ENCODE data around the gene PTCD3. TPM values are rescaled to one million over a fixed set of nuclear protein-coding genes. Genes with fewer than 3 reads are reported as not detected.

Gene PTCD3
- total RNA-seq, 2 donors from 2014 or later, result 70.7 to 129 TPM

- no peak for ATAC-seq (ENCODE audit: insufficient number of reproducible peaks, low FRiP score, low read depth)
- no peak for TF ChIP-seq CTCF (IDR thresholded peaks at IDR 0.05)
- no peak overlapping the region for H3K27ac ChIP-seq
- no peaks in the 10 kb centered on the region for H3K9me3 ChIP-seq
- no peak for DNase-seq (ENCODE audit: low spot score)
- no peak overlapping the region for H3K4me3 ChIP-seq
- no peaks in the 10 kb centered on the region for H3K27me3 ChIP-seq (replicated peaks; ENCODE audit: insufficient read depth)
- peaks cover 8 to 21% of the 10 kb centered on the region in 2 donors for H3K4me1 ChIP-seq (ENCODE audit: control insufficient read depth in 1 of 2, low read depth in 2 of 2)
- peaks cover 69% of the 10 kb centered on the region for H3K36me3 ChIP-seq
These were observed 12.1 kb downstream of the PTCD3 start for GRCh38 chr2:86118130-86118529.

- no peaks in the 10 kb centered on the region for H3K9me3 ChIP-seq
- no peak overlapping the region for H3K4me3 ChIP-seq
- DNase-seq (ENCODE audit: low spot score) (no peak), ATAC-seq (ENCODE audit: insufficient number of reproducible peaks, low FRiP score, low read depth) (no peak)
- H3K27ac ChIP-seq, result no peak overlapping the region
- peaks cover 90% of the 10 kb centered on the region for H3K36me3 ChIP-seq
- TF ChIP-seq CTCF (IDR thresholded peaks at IDR 0.05), result no peak
- no peaks in the 10 kb centered on the region for H3K4me1 ChIP-seq (ENCODE audit: control insufficient read depth in 1 of 2, low read depth in 2 of 2)
- H3K27me3 ChIP-seq (replicated peaks; ENCODE audit: insufficient read depth), result no peaks in the 10 kb centered on the region
These were observed 17.4 kb downstream of the PTCD3 start for GRCh38 chr2:86123328-86123925.

GRCh38 chr2:86124683-86125082 lies 18.6 kb downstream of the PTCD3 start:
- Histone ChIP-seq H3K9me3 (no peaks in the 10 kb centered on the region), H3K4me3 (no peak overlapping the region), H3K27ac (no peak overlapping the region), H3K4me1 (ENCODE audit: control insufficient read depth in 1 of 2, low read depth in 2 of 2) (no peaks in the 10 kb centered on the region), H3K36me3 (peaks cover 86% of the 10 kb centered on the region), H3K27me3 (replicated peaks; ENCODE audit: insufficient read depth) (no peaks in the 10 kb centered on the region)
- no peak for DNase-seq (ENCODE audit: low spot score)
- no peak for TF ChIP-seq CTCF (IDR thresholded peaks at IDR 0.05)
- ATAC-seq (ENCODE audit: insufficient number of reproducible peaks, low FRiP score, low read depth), result no peak

- ATAC-seq (ENCODE audit: insufficient number of reproducible peaks, low FRiP score, low read depth) (no peak), DNase-seq (ENCODE audit: low spot score) (no peak)
- no peaks in the 10 kb centered on the region for H3K4me1 ChIP-seq (ENCODE audit: control insufficient read depth in 1 of 2, low read depth in 2 of 2)
- TF ChIP-seq CTCF (IDR thresholded peaks at IDR 0.05), result no peak
- no peaks in the 10 kb centered on the region for H3K9me3 ChIP-seq
- H3K27ac ChIP-seq, result no peak overlapping the region
- peaks cover 88% of the 10 kb centered on the region for H3K36me3 ChIP-seq
- no peak overlapping the region for H3K4me3 ChIP-seq
- H3K27me3 ChIP-seq (replicated peaks; ENCODE audit: insufficient read depth), result no peaks in the 10 kb centered on the region
These were observed 28.7 kb downstream of the PTCD3 start for GRCh38 chr2:86134709-86135108.

- H3K27me3 ChIP-seq (replicated peaks; ENCODE audit: insufficient read depth), result no peaks in the 10 kb centered on the region
- ATAC-seq (ENCODE audit: insufficient number of reproducible peaks, low FRiP score, low read depth) (no peak), DNase-seq (ENCODE audit: low spot score) (no peak)
- H3K27ac ChIP-seq, result no peak overlapping the region
- H3K4me1 ChIP-seq (ENCODE audit: control insufficient read depth in 1 of 2, low read depth in 2 of 2), result no peaks in the 10 kb centered on the region
- H3K4me3 ChIP-seq, result no peak overlapping the region
- TF ChIP-seq CTCF (IDR thresholded peaks at IDR 0.05), result no peak
- peaks cover 87% of the 10 kb centered on the region for H3K36me3 ChIP-seq
- H3K9me3 ChIP-seq, result no peaks in the 10 kb centered on the region
These were observed 29.6 kb downstream of the PTCD3 start for GRCh38 chr2:86135653-86136052.

All from thoracic aorta (tissue), 2 donors.